ENCODE results near the gene BICRA.

- TF ChIP-seq CTCF (IDR thresholded peaks at IDR 0.05) = no peak
- TF ChIP-seq MEF2A (IDR thresholded peaks at IDR 0.05; ENCODE audit: borderline replicate concordance, low read depth) = no peak
- TF ChIP-seq YY1 (IDR thresholded peaks at IDR 0.05; ENCODE audit: low read depth) = no peak
- no peak for TF ChIP-seq FOXJ3 (CRISPR knock-in tag; IDR thresholded peaks at IDR 0.05)
- no peak for TF ChIP-seq TAF1 (IDR thresholded peaks at IDR 0.05; ENCODE audit: borderline replicate concordance, low read depth, low read length)
These were observed 9.8 kb downstream of the BICRA start for GRCh38 chr19:47618771-47619170.

Measured in SK-N-SH (cell line).